ENCODE results near the gene ISCU. TPM values are rescaled to one million over a fixed set of nuclear protein-coding genes. Genes with fewer than 3 reads are reported as not detected.

The ISCU gene
- total RNA-seq, 1 experiment from 2014 or later = 84.8 TPM

DNA sequence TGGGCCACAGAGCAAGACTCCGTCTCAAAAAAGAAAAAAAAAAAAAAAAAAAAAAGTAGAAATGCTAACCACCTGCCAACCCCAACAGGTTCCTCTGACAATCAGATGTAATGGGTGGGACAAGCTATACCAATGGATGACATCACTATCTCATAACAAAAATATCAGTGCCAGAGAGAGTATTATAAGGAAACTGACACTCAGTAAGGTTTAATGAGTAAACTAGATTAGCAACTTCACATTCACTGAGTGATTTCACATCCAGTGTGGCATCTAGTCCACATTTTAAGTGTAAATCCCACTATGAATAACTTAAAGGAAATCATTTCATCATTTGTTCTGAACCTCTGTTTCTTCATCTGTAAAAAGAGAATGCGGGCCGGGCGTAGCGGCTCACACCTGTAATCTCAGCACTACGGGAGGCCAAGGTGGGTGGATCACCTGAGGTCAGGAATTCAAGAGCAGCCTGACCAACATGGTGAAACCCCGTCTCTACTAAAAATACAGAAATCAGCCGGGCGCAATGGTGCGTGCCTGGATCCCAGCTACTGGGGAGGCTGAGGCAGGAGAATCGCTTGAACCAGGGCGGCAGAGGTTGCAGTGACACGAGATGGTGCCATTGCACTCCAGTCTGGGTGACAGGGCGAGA, 3.3 kb upstream of the ISCU start:
- Histone ChIP-seq H3K4me3 (peak overlapping the region; percentile 72; the same call in 1 of the 2 replicates), H3K4me2 (peak overlapping the region; percentile 87), H3K36me3 (ENCODE audit: low read depth) (0 out of 2 replicates have a peak, but pooled peaks cover 9% of the 10 kb centered on the region), H4K20me1 (ENCODE audit: insufficient read depth) (peaks cover 47% of the 10 kb centered on the region), H3K9me3 (ENCODE audit: insufficient read depth, low read depth) (no peaks in the 10 kb centered on the region), H3K79me2 (ENCODE audit: low read depth) (peaks cover 83% of the 10 kb centered on the region), H3K4me1 (replicated peaks; ENCODE audit: insufficient read depth) (peaks cover 15% of the 10 kb centered on the region), H3K9me2 (ENCODE audit: insufficient read depth) (no peaks in the 10 kb centered on the region), H3F3A (ENCODE audit: insufficient read depth, low read depth) (0 out of 2 replicates have a peak, but pooled peaks cover 10% of the 10 kb centered on the region), H3K27me3 (ENCODE audit: insufficient read depth, low read depth) (no peaks in the 10 kb centered on the region), H2AFZ (no peak overlapping the region), H3K27ac (no peak overlapping the region)
- no TSS peak for BruUV-seq (replicated peaks)
- no peak for DNase-seq
- ChIA-PET CTCF (no interaction called here), POLR2A (ENCODE audit: unreplicated experiment) (no interaction called here)
- intact Hi-C loops (cut with micrococcal nuclease; ENCODE audit: unreplicated experiment) = no loop called here
- no peak for TF ChIP-seq EZH2 (IDR thresholded peaks at IDR 0.05; ENCODE audit: low read depth)
- TF ChIP-seq CTCF (conservative IDR thresholded peaks at IDR 0.05) = no peak

DNA sequence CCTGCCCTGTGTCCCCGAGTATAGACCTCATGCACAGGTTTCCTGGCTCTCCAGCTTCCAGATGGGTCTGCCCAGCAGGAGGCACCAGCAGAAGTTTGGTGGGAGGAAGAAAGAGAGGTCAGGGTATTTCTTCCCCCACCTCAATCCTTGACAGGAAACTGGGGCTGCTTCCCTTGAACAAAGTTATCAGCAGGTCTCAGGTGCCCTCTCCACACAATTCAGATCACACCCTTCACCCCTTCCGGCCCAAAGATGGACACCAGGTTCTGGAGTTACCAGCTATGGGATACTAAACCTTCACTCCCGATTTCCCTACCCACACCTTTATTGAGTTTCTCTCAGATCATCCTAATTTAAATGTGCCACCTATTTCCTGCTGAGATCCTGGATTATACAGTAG, 2.6 kb upstream of the ISCU start:
- no peaks in the 10 kb centered on the region for H3K27me3 ChIP-seq (ENCODE audit: insufficient read depth, low read depth)
- H3F3A ChIP-seq (ENCODE audit: insufficient read depth, low read depth) = 0 out of 2 replicates have a peak, but pooled peaks cover 8% of the 10 kb centered on the region
- no peak overlapping the region for H2AFZ ChIP-seq
- H3K79me2 ChIP-seq (ENCODE audit: low read depth) = peaks cover 83% of the 10 kb centered on the region
- DNase-seq = no peak
- H3K4me2 ChIP-seq = peak overlapping the region; percentile 87
- H3K27ac ChIP-seq = peak overlapping the region; percentile 85
- peaks cover 15% of the 10 kb centered on the region; the same call in 1 of the 2 replicates for H3K36me3 ChIP-seq (ENCODE audit: low read depth)
- no peak for TF ChIP-seq EZH2 (IDR thresholded peaks at IDR 0.05; ENCODE audit: low read depth)
- no peak for TF ChIP-seq CTCF (conservative IDR thresholded peaks at IDR 0.05)
- POLR2A ChIA-PET (ENCODE audit: unreplicated experiment) = no interaction called here
- H3K9me2 ChIP-seq (ENCODE audit: insufficient read depth) = no peaks in the 10 kb centered on the region
- peaks cover 15% of the 10 kb centered on the region for H3K4me1 ChIP-seq (replicated peaks; ENCODE audit: insufficient read depth)
- CTCF ChIA-PET = no interaction called here
- BruUV-seq (replicated peaks) = no TSS peak
- H4K20me1 ChIP-seq (ENCODE audit: insufficient read depth) = peaks cover 45% of the 10 kb centered on the region
- H3K4me3 ChIP-seq = peak overlapping the region; percentile 72
- no peaks in the 10 kb centered on the region for H3K9me3 ChIP-seq (ENCODE audit: insufficient read depth, low read depth)
- intact Hi-C loops (cut with micrococcal nuclease; ENCODE audit: unreplicated experiment) = loop anchor here (10.0 kb wide), 1 partner anchor 105 kb away; no protein-coding TSS in a partner anchor

DNA sequence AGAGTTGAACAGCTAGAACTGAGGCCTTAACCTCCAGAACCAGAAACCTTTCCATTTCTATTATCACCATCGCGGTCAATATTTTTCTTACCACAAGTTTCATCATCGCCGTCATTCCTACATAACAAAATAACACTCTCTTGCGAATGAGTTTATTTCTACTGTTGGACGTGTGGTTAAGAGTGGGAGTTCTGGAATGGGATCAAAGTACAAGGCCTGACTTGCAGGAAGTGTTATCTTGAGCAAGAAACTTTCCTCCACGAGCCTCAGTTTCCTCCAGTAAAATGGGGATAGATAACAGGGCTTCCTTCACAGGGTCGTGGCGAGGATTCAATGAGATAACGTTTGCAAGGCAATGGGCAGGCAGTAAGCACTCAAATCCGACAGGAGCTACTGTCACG, 2.1 kb upstream of the ISCU start:
- POLR2A ChIA-PET (ENCODE audit: unreplicated experiment) = no interaction called here
- intact Hi-C loops (cut with micrococcal nuclease; ENCODE audit: unreplicated experiment) = loop anchor here (10.0 kb wide), 1 partner anchor 104 kb away; no protein-coding TSS in a partner anchor
- BruUV-seq (replicated peaks) = TSS peak; percentile 38

More for the DNA sequence above, 2.1 kb upstream of the ISCU start:
- Histone ChIP-seq H3K36me3 (ENCODE audit: low read depth) (peaks cover 15% of the 10 kb centered on the region; the same call in 1 of the 2 replicates), H3F3A (ENCODE audit: insufficient read depth, low read depth) (peaks cover 13% of the 10 kb centered on the region; the same call in 1 of the 2 replicates), H3K79me2 (ENCODE audit: low read depth) (peaks cover 77% of the 10 kb centered on the region), H3K4me1 (replicated peaks; ENCODE audit: insufficient read depth) (peaks cover 16% of the 10 kb centered on the region), H3K27ac (peak overlapping the region; percentile 85), H3K27me3 (ENCODE audit: insufficient read depth, low read depth) (no peaks in the 10 kb centered on the region), H3K9me2 (ENCODE audit: insufficient read depth) (no peaks in the 10 kb centered on the region), H4K20me1 (ENCODE audit: insufficient read depth) (peaks cover 39% of the 10 kb centered on the region), H3K4me3 (peak overlapping the region; percentile 72), H2AFZ (peak overlapping the region; percentile 93), H3K4me2 (peak overlapping the region; percentile 87), H3K9me3 (ENCODE audit: insufficient read depth, low read depth) (no peaks in the 10 kb centered on the region)
- CTCF ChIA-PET = no interaction called here
- TF ChIP-seq EZH2 (IDR thresholded peaks at IDR 0.05; ENCODE audit: low read depth) (no peak), CTCF (conservative IDR thresholded peaks at IDR 0.05) (no peak)
- DNase-seq = no peak

Data from PC-9 (cell line).